GM12878 (cell line): Measurements from ENCODE around the gene GUCY1A1. TPM values are rescaled to one million over a fixed set of nuclear protein-coding genes. Genes with fewer than 3 reads are reported as not detected.

ENCODE experiments used
- ATAC-seq: fragments of 200-7000 bp; cut with Tn5 transposase; 3 replicates; pipeline ENCODE4 v1.9.1; 2020; ENCODE audit warnings: mild to moderate bottlenecking, moderate library complexity
- BruUV-seq: library from RNA; stranded (reverse); fragments of 400-500 nt; replicated peaks from 2 replicates; lab custom pipeline; 2021; lab: Mats Ljungman, UMichigan
- CTCF ChIA-PET: fragments of 300-600 bp; sonication (Branson Sonifier 250); formaldehyde crosslinking; extraction: SDS; loops from one replicate; lab custom pipeline; 2021; ENCODE audit warnings: inconsistent platforms; lab: Yijun Ruan, JAX
- POLR2A ChIA-PET: fragments of 350-600 bp; formaldehyde crosslinking; extraction: SDS; loops from one replicate; lab custom pipeline; 2021; ENCODE audit warnings: inconsistent platforms; lab: Charles Lee
- RAD21 ChIA-PET: fragments of 300-600 bp; sonication (Branson Sonifier 250); formaldehyde crosslinking; loops from one replicate; lab custom pipeline; 2023; ENCODE audit warnings: antibody characterized with exemption; ENCODE audit not compliant: unreplicated experiment; lab: Charles Lee
- SMC1A ChIA-PET: fragments of 300-600 bp; sonication (Branson Sonifier 250); formaldehyde crosslinking; loops from one replicate; lab custom pipeline; 2023; ENCODE audit not compliant: unreplicated experiment, uncharacterized antibody; lab: Charles Lee
- DNase-seq: peaks from one replicate; pipeline ENCODE4 v3.0.0-alpha.2; 2011; ENCODE audit warnings: low read depth, low spot score
- FAIRE-seq: peaks from 3 replicates; lab custom pipeline; 2011; peaks lifted over from hg19 to GRCh38; lab: Jason Lieb, UNC
- H2AFZ ChIP-seq: 2 replicates; pipeline ENCODE4 v1.6.0; 2011; ENCODE audit warnings: low read depth, low read length, control low read depth; ENCODE audit not compliant: control insufficient read depth
- H3K27ac ChIP-seq: 2 replicates; pipeline ENCODE4 v1.5.1; 2011; ENCODE audit warnings: control low read depth; ENCODE audit not compliant: control insufficient read depth, insufficient read depth
- H3K27me3 ChIP-seq, 2 experiments: replicated peaks in 1 of 2; 2 replicates each; pipeline versions ENCODE4 v1.6.0 to v1.6.1; 2011; ENCODE audit warnings: low read length in 1 of 2; ENCODE audit not compliant: control insufficient read depth in 2 of 2, insufficient read depth in 2 of 2
- H3K36me3 ChIP-seq, 2 experiments: 2 replicates each; pipeline ENCODE4 v1.5.1; 2011; ENCODE audit warnings: low read length in 1 of 2; ENCODE audit not compliant: control insufficient read depth in 2 of 2, insufficient read depth in 2 of 2
- H3K4me1 ChIP-seq: 2 replicates; pipeline ENCODE4 v1.6.1; 2011; ENCODE audit warnings: mild to moderate bottlenecking, low read length, moderate library complexity, mixed read lengths; ENCODE audit not compliant: control insufficient read depth, insufficient read depth
- H3K4me2 ChIP-seq: 2 replicates; pipeline ENCODE4 v1.6.0; 2011; ENCODE audit warnings: control low read depth; ENCODE audit not compliant: control insufficient read depth, insufficient read depth
- H3K4me3 ChIP-seq: fragments of 200-600 bp; sonication (generic); 2 replicates; pipeline ENCODE4 v1.5.1; 2016
- H3K79me2 ChIP-seq: 2 replicates; pipeline ENCODE4 v1.6.0; 2011; ENCODE audit warnings: low read length; ENCODE audit not compliant: control insufficient read depth, insufficient read depth
- H3K9ac ChIP-seq: 2 replicates; pipeline ENCODE4 v1.8.0; 2011; ENCODE audit warnings: low read length, control low read depth, mixed read lengths; ENCODE audit not compliant: control insufficient read depth, insufficient read depth
- H3K9me3 ChIP-seq: replicated peaks from 3 replicates; pipeline ENCODE4 v1.5.1; 2011; ENCODE audit warnings: mild to moderate bottlenecking, low read length; ENCODE audit not compliant: control insufficient read depth, insufficient read depth
- H4K20me1 ChIP-seq: 2 replicates; pipeline ENCODE4 v1.6.0; 2011; ENCODE audit not compliant: control insufficient read depth, insufficient read depth
- E4F1 ChIP-seq: fragments of 450-650 bp; IDR thresholded peaks from 2 replicates; pipeline ENCODE4 v1.6.1; 2018; ENCODE audit warnings: borderline replicate concordance, mild to moderate bottlenecking; ENCODE audit not compliant: partially characterized antibody
- EZH2 ChIP-seq: IDR thresholded peaks from 2 replicates; pipeline ENCODE4 v1.6.1; 2012; ENCODE audit warnings: low read depth, mild to moderate bottlenecking, control low read depth, inconsistent platforms, low read length, borderline replicate concordance; ENCODE audit not compliant: control insufficient read depth
- IRF4 ChIP-seq: IDR thresholded peaks from 2 replicates; pipeline ENCODE4 v1.6.1; 2011; ENCODE audit warnings: low read depth, low read length
- NBN ChIP-seq: fragments of 450-650 bp; IDR thresholded peaks from 2 replicates; pipeline ENCODE4 v1.6.1; 2016
- PKNOX1 ChIP-seq: fragments of 450-650 bp; IDR thresholded peaks from 2 replicates; pipeline ENCODE4 v1.6.1; 2016; ENCODE audit warnings: mild to moderate bottlenecking
- SP1 ChIP-seq: IDR thresholded peaks from one replicate; pipeline ENCODE4 v1.6.1; 2011; ENCODE audit warnings: low read depth, low read length
- USF2 ChIP-seq: IDR thresholded peaks from 2 replicates; pipeline ENCODE4 v1.6.1; 2011; ENCODE audit warnings: low read depth, low read length, improper control_type of control experiment, borderline replicate concordance
- WRNIP1 ChIP-seq: IDR thresholded peaks from 2 replicates; pipeline ENCODE4 v1.6.1; 2011; ENCODE audit warnings: low read depth, low read length, improper control_type of control experiment, borderline replicate concordance
- ZBTB11 ChIP-seq: fragments of 450-650 bp; formaldehyde crosslinking; IDR thresholded peaks from 2 replicates; pipeline ENCODE4 v1.5.0; 2022; ENCODE audit warnings: mild to moderate bottlenecking, missing genetic modification characterization
- ZNF592 ChIP-seq: fragments of 450-650 bp; IDR thresholded peaks from 2 replicates; pipeline ENCODE4 v1.6.1; 2017; ENCODE audit warnings: mild to moderate bottlenecking, moderate library complexity
- ZNF622 ChIP-seq: fragments of 450-650 bp; IDR thresholded peaks from 2 replicates; pipeline ENCODE4 v1.6.1; 2017; ENCODE audit warnings: mild to moderate bottlenecking, inconsistent platforms
- WGBS: methylation state at CpG from one replicate; pipeline ENCODE4 v1.1.6; 2016; ENCODE audit warnings: low lambda C conversion rate; ENCODE audit not compliant: insufficient replicate concordance, insufficient coverage; ENCODE audit errors: missing lambda C conversion rate; 5-methylcytosine and 5-hydroxymethylcytosine counted together
- in situ Hi-C: fragments of 300-500 bp; cut with MboI; formaldehyde crosslinking; loops from 9 replicates; pipeline ENCODE4 v1.14.3; 2018; ENCODE audit warnings: mixed read lengths
- intact Hi-C: fragments of 100-400 bp; cut with micrococcal nuclease; formaldehyde crosslinking; loops from one replicate; pipeline ENCODE4 v1.14.2; 2022; ENCODE audit not compliant: unreplicated experiment
- polyA plus RNA-seq, 11 experiments: library from polyadenylated mRNA; depleted of rRNA in 4 of 11; unstranded in 6 of 11; stranded (reverse) in 5 of 11; fragments of >200 nt; fragmentation: Nextera tagmentation in 4 of 11; fragmentation: Illumina TruSeq in 1 of 11; extraction: Ambion mirVana in 4 of 11; extraction: Trizol in 1 of 11; gene quantifications; 1 replicate in 1 of 11; 2 replicates in 10 of 11; pipeline versions ENCODE4 v1.2.1 to v1.2.3, GENCODE V29; 2011 to 2016; ENCODE audit warnings: inconsistent platforms in 2 of 11, missing spikeins in 2 of 11, low read depth in 1 of 11
- total RNA-seq, 4 experiments: library from RNA; depleted of rRNA in 3 of 4; stranded (reverse); fragments of >200 nt in 3 of 4; fragmentation: Illumina TruSeq in 1 of 4; extraction: Trizol in 1 of 4; gene quantifications; 2 replicates each; pipeline versions ENCODE4 v1.2.1 to v1.2.3, GENCODE V29; 2013 to 2021

The GUCY1A1 gene
- total and polyA plus RNA-seq, 10 of the 15 experiments (the other 5 are each of a cell fraction or from before 2014, with no cell fraction given) = 0.44 to 22.6 (median 0.55) TPM

- Histone ChIP-seq H2AFZ (no peak overlapping the region), H3K27me3 (no peaks in the 10 kb centered on the region), H3K27ac (no peak overlapping the region), H3K9me3 (no peaks in the 10 kb centered on the region), H3K4me3 (no peak overlapping the region), H3K4me2 (no peak overlapping the region), H3K36me3 (no peaks in the 10 kb centered on the region), H3K9ac (no peak overlapping the region), H4K20me1 (no peaks in the 10 kb centered on the region), H3K4me1 (no peaks in the 10 kb centered on the region), H3K79me2 (no peaks in the 10 kb centered on the region)
- intact Hi-C loops = no loop called here
- in situ Hi-C loops = no loop called here
- 0% methylated on average over 2 of the region's 2 CpGs for WGBS
- CTCF ChIA-PET = interaction anchor here (0.6 to 0.8 kb wide), 2 partner anchors 21 to 29 kb away, joined by 3 read pairs; no protein-coding TSS in a partner anchor
- no peak for DNase-seq
- RAD21 ChIA-PET = interaction anchor here (0.6 to 5.7 kb wide), 6 partner anchors 9 to 267 kb away, joined by 3 to 29 read pairs (median 6); no protein-coding TSS in a partner anchor
- SMC1A ChIA-PET = interaction anchor here (0.7 to 6.6 kb wide), 11 partner anchors 9 to 173 kb away, joined by 4 to 57 read pairs (median 6); partner anchors contain the start of gene GUCY1A1
- no TSS peak for BruUV-seq
- POLR2A ChIA-PET = interaction anchor here (3.4 kb wide), 1 partner anchor 30 kb away, joined by 13 read pairs; no protein-coding TSS in a partner anchor
- no peak for ATAC-seq
- no peak for FAIRE-seq
- TF ChIP-seq E4F1 (no peak), WRNIP1 (no peak), PKNOX1 (no peak), EZH2 (no peak), ZNF622 (no peak), IRF4 (no peak), ZNF592 (no peak), ZBTB11 (CRISPR knock-in tag) (no peak), NBN (no peak), USF2 (no peak), SP1 (no peak)
Measured at GRCh38 chr4:155706147-155706546, 39.5 kb downstream of the GUCY1A1 start.
